ENCODE results near the gene RUNX1.

- TF ChIP-seq CTCF (IDR thresholded peaks at IDR 0.05) = no peak
- no peak for TF ChIP-seq POLR2A (IDR thresholded peaks at IDR 0.05)
Observed at GRCh38 chr21:34825101-34825500, 224.0 kb downstream of the RUNX1 start.
